NCI-H526 treated with DMSO at 0.1 percent for 48 hours (cell line): ENCODE measurements around the gene ATP6V0C.
A peak's percentile ranks its signal among the peaks of the same experiment; 100 is the strongest.

Experiments
- DNase-seq: peaks from one replicate; lab custom pipeline; 2025; lab: John Stamatoyannopoulos, UW

The ATP6V0C gene

GRCh38 chr16:2511996-2512734 lies 1.6 kb upstream of the ATP6V0C start:
- DNase-seq = no peak

DNA sequence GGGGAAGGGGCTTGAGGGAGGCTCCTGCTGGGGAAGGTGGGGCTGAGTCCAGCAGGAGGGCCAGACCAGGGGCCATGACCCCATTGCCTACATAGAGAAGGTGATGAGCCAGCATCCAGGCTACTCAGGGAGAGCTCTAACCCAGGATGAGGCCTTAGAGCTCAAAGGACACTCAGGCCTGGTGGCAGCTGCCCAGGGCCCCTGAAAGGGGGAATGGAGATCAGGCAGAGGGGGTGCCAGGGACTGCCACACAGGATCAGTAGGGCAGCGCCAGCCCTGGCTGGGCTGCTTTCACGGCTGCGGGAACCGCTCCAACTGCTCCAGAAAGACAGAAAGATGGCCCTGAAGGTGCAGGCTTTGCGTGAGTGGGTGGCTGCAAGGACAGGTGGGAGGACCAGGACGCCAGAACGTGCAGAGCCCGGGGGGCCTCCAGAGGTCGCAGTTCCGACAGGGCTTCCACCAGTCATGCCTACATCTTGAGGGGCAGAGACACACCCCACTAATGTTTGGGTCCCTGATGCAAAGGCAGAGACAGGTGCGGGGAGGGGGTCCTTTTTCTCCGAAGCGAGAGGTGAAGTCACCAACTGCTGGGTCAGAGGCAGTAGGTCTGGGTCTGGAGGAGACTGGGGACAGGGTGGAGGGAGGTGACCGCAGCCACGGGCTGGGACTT lies 882 bp upstream of the ATP6V0C start:
- DNase-seq = peak; percentile 4

DNA sequence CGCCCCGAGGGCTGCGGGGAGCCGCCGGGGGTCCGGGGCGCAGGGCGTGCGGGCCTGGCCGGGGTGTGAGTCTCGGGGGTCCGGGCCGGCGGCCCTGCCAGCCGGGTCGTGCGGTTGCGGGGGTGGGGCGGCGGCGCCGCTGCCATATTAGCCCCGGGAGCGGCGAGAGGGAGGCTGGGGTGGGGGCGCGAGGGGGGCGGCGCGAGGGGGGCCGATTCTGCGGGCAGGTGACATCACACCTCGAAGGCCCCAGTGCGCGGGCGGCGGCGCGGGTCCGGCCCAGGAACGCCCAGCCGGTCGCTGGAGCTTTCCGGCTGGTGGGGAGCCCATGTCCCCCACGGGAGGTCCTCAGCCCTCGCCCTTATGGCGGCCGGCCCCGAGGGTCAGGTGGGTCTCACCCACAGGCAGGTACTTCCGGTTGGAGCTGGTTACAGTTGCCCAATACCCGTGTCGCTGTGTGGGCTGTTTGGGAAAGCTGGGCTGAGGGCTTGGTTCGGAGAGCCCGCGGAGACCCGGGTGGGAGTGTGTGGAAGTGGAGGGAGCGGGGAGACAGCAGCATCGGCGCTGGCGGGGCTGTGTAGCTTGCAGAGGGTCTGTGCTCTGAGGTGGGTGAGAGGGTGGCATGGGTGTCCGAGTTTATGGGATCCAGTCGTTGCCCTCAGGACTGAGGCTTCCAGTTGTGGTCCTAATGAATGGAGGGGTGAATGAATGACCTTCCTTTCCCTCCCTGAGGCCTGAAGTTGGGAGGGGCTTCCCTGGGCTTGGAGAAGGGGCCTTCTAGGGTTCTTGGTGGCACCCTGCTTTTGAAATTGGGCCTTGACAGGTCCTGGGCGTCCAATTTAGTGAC lies 804 bp downstream of the ATP6V0C start:
- DNase-seq = no peak

GRCh38 chr16:2515180-2515851 lies 1.6 kb downstream of the ATP6V0C start:
- no peak for DNase-seq

GRCh38 chr16:2516391-2517240 lies 2.9 kb downstream of the ATP6V0C start:
- DNase-seq = no peak

GRCh38 chr16:2517954-2518605 lies 4.3 kb downstream of the ATP6V0C start:
- DNase-seq = no peak

DNA sequence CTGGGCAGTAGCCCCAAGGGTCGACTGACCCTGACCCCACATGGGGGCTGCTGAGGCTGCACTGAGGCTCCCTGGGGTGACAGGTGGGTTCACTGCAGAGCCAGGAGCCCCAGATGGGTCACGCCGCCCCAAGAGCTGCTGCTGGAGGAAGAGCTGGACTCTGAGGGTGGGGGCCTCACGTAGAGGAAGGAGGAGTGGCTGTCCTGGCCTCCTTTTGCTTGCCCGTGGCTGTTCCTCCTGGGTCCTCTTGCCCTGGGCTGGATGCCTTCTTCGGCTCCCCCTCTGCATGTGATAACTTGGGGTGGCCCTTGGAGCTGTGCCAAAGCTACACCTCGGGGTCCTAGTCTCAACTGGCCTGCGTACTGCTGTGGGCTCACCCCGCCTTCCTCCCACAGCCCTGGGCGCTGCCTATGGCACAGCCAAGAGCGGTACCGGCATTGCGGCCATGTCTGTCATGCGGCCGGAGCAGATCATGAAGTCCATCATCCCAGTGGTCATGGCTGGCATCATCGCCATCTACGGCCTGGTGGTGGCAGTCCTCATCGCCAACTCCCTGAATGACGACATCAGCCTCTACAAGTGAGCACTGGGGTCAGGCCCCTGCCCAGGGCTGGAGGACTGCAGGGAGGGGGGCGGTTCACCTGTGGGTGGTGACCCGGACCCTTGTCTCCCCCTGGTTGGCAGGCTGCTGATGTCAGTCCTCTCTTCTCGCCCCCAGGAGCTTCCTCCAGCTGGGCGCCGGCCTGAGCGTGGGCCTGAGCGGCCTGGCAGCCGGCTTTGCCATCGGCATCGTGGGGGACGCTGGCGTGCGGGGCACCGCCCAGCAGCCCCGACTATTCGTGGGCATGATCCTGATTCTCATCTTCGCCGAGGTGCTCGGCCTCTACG lies 5.3 kb downstream of the ATP6V0C start:
- no peak for DNase-seq

GRCh38 chr16:2519711-2520080 lies 5.9 kb downstream of the ATP6V0C start:
- DNase-seq = no peak

GRCh38 chr16:2520097-2520783 lies 6.5 kb downstream of the ATP6V0C start, which contains the start of gene AMDHD2:
AMDHD2 (plus strand) TSS chr16:2520371; CDS start chr16:2520459, 88 bp downstream.
- peak; percentile 26 for DNase-seq

DNA sequence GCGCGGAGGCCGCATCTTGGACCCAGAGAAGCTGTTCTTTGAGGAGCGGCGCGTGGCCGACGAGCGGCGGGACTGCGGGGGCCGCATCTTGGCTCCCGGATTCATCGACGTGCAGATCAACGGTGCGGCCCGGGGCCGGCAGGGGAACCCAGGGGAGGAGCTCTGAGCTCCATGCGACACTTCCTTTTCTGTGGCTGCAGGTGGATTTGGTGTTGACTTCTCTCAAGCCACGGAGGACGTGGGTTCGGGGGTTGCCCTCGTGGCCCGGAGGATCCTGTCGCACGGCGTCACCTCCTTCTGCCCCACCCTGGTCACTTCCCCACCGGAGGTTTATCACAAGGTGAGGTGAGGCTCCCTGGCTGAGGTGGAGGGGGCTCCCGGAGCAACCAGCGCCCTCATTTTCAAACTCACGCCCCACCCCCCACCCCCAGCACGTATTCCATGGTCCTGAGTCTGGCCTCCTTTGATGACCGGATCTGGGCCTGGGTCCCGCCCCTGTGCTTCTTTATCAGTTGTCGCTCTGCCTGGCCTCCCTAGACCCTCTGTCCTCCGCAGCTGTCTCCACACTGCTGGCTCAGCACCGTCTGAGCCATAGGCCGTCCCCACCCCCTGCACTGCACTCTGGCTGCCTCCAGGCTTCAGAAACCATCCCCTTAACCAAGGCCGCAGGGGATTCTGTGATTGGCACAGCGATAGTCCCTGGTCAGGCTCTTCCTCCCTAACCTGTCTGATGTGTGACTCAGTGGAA lies 7.2 kb downstream of the ATP6V0C start:
- DNase-seq = no peak

- DNase-seq = no peak
Measured at GRCh38 chr16:2523801-2524231, 10.1 kb downstream of the ATP6V0C start.

DNA sequence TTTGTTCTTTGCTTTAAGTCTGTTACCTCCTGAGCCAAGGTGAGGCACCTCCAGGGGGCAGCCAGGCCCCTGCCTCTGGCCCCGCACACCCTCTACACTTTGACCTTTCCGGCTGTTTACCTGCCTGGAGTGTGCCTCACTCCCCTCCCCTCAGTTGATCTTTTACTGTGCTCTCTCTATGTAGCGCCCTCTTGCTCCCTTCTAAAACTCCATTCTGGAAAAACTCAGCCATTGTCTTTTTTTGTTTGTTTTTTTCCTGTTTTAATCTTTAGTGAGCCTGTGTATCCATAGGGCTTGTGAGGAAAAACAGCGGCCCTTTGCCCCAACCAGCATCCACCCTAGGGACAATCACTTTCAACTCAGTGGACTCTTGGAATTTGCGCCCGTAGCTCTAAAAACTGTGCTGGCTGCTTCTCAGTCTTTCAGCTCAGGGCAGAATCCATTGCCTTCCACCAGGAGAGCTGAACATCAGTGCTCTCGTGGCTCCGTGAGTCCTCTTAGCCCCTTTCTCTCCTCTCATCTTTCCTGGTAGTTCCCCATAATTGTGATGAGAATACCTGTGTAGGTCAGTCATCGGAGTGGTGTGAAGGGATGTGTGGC lies 10.7 kb downstream of the ATP6V0C start:
- no peak for DNase-seq

DNA sequence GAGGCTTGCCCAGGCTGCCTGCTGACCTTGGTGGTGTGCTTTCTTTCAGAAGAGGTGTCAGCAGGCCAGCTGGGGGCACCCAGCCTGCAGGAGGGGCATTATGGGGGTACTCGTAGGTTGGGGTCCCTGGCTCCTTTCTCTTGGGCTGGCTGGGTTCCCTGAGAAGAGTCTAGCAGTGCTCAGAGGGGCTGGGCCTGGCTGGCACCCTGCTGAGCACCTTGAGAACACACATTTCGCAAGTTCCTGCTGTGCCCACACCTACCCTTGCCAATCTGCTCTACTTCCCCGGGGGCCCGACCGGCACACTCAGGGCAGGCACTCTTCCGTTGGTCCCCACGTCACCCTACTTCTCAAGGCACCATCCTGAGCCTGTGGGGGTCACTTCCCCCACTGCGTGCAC lies 12.4 kb downstream of the ATP6V0C start:
- DNase-seq = no peak

GRCh38 chr16:2527071-2527783 lies 13.5 kb downstream of the ATP6V0C start:
- no peak for DNase-seq

DNA sequence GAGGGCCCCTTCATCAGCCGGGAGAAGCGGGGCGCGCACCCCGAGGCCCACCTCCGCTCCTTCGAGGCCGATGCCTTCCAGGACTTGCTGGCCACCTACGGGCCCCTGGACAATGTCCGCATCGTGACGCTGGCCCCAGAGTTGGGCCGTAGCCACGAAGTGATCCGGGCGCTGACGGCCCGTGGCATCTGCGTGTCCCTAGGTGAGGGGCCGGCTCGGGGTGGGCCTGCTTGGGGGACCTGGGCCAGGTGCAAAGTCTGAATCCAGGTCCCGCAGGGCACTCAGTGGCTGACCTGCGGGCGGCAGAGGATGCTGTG lies 14.0 kb downstream of the ATP6V0C start:
- no peak for DNase-seq

DNA sequence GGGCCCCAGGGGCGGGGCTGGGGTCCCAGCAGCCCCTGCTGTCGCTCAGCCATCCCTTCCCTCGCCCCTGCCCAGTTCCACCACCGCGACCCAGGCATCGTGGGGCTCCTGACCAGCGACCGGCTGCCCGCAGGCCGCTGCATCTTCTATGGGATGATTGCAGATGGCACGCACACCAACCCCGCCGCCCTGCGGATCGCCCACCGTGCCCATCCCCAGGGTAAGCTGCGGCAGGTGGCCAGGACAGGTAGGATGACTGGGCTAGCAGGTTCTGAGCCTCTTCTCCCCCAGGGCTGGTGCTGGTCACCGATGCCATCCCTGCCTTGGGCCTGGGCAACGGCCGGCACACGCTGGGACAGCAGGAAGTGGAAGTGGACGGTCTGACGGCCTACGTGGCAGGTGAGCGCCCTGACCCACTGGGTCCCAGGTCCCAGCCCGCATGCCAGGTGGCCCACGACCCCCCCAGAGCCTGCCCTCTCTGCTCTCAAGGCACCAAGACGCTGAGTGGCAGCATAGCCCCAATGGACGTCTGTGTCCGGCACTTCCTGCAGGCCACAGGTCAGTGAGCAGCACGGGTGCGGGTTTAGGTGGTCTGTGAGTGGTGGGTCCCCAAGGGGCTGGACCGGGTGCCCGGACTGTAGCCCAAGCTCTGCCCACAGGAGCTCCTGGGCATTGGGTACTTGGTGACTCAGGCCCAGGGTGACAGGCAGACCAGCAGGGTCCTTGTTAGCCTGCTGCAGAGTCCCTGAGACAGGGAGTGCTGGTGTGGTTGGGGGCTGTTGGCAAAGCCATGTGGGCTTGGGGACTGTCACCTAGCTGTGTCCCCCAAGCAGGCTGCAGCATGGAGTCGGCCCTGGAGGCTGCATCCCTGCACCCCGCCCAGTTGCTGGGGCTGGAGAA lies 14.7 kb downstream of the ATP6V0C start:
- DNase-seq = no peak
